DMS53 treated with DMSO at 0.1 percent for 48 hours (cell line): ENCODE measurements around the gene FSTL4.
"Not testable (repeated sequence)": the region's sequence is repeated elsewhere in the genome, so short reads cannot be mapped to it uniquely, and the experiment has no call there.

Source experiments
- DNase-seq: peaks from one replicate; lab custom pipeline; 2025; ENCODE audit not compliant: unreplicated experiment; lab: John Stamatoyannopoulos, UW

The FSTL4 gene

GRCh38 chr5:133459474-133460160 is 152.7 kb downstream of the FSTL4 start:
- DNase-seq, result no peak

DNA sequence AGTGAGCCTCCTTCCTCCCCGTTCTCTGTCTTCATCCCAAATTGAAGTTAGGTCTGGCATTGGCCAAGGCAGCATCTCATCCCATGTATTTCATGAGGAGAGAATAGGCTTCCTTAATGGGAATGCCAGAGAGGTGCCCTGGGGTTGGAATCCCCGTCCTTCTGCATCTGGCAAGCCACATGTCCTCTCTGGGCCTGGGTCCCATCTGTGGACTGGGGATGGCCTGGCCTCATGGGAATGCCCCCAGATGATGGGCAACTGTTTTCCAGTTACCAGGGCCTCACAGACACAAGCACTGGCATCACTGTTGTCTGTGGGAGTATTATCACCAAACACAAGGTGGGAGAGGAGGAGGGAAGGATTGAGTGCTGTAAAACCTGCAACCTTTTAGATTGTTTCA is 153.9 kb downstream of the FSTL4 start:
- DNase-seq, result no peak

- DNase-seq, result no peak
Observed at GRCh38 chr5:133457439-133458355, 154.6 kb downstream of the FSTL4 start.

DNA sequence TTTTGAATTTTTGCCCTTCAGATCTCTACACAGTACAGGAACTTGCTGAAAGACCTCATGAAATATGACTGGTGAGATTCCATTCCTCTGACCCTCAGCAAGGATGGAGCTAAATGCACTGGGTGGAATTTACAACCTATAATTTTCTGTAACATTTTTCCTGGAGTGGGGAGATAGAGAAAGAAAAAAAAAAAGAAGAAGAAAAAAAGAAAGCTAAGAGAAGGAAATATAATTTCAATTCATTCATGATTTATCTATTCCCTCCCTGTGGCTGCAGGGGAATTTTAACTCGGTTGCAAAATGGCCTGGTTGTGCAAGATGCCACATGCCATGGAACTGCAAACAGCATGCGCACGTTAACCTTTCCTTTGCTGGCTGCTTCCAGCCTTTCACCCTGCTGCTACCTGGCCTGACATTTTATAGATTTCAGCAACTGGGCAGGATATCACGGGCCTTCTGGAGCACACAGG is 155.4 kb downstream of the FSTL4 start:
- DNase-seq, result no peak

DNA sequence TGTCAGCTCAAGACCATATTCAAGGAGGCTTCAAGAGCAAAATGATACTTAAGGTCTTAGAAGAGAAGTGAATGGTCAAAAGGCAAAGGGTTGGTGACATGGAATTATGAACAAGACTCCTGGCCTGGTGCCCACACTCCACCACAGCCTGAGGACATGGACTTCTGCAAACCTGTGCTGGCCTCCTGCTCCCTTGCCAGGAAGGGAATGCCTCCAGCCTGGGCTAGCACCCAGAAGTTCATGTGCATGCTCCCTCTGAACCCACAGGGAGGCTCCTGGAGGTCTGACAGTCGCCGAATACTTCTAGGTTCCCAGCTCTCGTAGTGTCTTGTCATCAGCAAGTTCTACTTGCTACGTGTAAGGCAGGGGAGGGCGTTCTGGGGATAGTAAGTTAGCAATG is 156.7 kb downstream of the FSTL4 start:
- DNase-seq, result no peak

DNA sequence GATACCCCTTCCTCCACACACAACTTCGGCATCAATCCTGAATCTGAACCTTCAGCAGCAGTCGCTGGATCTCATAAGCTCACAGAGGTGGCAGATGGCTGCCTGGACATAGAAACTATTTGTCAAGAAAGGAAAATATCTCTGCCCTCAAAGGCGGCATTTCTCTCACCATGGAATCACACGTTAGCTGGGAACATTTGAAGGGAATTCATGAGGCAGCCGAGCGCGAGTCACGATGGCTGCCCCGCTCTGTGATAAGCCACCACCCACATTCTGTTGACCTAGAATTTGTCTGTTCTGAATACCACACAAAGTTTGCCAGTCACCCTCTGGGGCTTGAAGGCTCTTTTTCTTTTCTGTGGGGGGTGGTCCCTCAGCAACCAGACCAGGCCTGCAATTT is 157.9 kb downstream of the FSTL4 start:
- DNase-seq, result no peak

GRCh38 chr5:133453831-133454230 is 158.5 kb downstream of the FSTL4 start:
- DNase-seq, result no peak

DNA sequence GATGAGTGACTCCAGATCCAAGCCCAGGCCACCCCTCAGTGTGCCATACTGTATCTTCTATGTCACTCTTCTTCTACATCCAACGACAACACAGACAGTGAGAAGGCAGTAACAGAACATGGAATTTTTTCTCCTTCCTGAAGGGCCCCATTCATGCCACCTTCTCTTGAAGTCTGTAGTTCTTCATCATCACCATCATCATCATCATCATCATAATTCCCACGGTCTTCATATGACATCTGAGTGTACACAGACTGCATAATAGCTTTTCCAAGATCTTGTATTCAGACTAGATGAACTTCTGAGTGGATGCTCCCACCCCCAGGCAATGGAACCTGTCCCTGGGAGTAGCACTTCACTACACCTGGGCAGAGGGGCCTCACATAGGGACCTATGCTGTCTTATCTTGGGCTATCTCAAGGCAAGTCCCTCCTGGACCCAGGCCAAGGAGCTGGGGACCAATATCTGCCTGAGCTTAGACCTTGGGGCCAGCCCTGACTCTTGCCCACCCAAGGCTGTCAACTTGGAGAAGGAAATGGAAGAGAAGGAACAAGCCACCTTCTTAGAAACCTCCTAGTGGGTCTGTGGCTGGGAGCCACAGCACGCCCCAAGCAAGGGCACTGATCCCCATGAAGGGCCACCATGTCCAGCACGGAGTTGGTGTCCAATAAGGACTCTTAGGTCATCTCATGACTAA is 159.1 kb downstream of the FSTL4 start:
- no peak for DNase-seq

DNA sequence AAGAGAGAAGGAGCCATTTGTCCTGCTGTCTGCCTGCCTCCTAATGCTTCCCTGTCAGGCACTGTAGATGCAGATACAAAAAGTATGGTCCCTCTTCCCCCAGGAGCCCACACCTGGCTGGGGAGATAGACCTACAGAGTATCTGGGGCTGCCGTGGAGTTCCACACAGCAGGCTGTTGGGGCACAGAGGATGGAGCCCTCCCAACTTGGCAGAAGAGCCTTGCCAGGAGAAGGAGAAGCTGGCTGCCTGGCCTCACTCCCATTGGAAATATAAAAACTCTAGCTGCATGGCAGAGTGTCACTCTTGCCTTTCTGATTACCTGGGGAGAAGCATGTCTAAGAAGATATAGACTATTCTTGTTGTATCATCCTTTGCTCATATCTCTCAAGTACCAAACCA is 160.4 kb downstream of the FSTL4 start:
- DNase-seq, result no peak

DNA sequence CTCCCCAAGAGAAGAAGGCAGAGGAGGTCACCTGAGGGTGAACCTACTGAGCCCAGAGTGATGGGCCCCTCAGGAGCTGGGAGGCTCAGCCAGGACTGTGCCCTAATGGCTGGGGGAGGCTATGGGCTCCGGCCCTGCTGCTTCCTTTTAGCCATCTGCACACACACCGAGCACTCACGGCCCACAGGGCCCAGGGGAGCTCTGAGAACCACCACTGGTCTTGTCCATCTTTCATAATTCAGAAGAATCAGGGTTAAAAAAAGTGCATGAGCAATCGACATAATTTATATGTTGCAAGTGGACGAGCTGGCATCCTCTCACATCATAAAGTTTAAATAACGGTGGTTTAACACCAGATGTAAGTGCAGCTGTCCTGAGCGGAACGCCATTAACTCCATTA is 162.1 kb downstream of the FSTL4 start:
- no peak for DNase-seq

DNA sequence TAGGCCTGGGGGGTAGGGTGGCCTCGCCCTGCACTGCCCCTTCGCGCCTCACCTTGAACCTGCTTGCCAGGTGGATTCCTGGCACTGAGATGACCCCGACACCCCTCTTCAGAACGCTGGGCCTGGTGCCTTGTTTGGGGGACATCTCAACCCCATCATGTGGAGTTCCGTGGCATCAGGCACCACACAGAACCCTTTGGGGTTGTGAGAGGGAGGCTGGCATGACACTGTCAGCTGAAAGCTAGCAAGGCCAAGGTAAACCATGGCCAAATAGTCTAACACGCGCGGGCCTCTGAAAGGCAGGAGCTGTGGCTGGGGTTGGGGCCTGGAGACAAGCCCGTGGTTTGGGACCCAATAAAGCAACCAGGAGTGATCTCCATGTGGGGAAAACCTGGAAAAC is 163.2 kb downstream of the FSTL4 start:
- DNase-seq, result no peak

GRCh38 chr5:133446440-133446839 is 165.9 kb downstream of the FSTL4 start:
- DNase-seq, result no peak

- no peak for DNase-seq
Observed at GRCh38 chr5:133445744-133446143, 166.6 kb downstream of the FSTL4 start.

- not testable (repeated sequence) for DNase-seq
Observed at GRCh38 chr5:133445204-133445603, 167.1 kb downstream of the FSTL4 start.

DNA sequence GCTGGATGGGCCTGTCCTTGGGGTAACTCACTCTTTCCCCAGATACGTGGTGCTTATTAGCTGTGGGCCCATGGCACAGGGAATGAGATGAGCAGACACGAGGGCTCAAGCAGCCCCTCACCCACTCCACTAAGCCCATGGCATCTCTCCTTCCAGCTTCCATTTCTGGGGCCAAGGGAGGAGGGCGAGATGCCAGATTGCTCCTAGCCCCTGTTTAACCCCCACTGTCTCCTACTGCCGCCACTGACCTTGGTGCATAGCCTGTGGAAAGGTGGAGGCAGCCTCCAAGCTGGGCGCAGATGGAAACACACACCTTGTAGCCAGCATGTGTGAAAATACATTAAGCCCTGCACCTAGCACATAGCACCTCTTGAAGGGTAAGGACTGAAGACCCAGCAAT is 167.6 kb downstream of the FSTL4 start:
- DNase-seq, result no peak

DNA sequence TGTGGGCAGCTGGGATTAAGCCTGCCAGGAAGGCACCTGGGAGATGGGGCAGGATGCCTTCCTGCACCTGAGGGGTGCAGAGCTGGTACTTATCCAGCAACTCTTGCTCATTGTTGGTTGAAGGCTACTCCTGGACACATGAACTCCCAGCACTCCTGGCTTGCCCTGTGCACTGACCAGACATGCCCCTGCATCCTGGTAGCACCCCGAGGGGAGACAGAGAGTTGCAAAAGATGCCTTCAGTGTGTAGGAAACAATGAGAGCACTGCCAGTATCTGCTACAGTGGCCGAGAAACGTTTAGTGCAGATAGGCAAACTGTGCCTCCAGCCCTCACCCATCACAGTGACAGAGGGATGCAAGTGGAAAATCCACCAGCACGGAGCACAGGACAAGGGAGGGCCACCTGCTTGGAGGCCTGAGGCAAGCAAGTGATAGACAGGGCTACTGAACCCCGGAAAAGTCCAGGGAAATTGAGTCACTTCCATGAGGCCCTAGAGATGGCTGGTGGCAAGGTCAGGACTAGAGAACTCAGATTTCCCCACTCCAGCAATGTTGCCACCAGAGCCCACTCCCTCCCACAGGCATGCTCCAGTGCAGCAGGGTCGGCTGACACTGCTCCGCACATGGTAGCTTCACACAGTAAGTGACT is 171.1 kb downstream of the FSTL4 start:
- no peak for DNase-seq

GRCh38 chr5:133440467-133441115 is 171.8 kb downstream of the FSTL4 start:
- DNase-seq, result no peak

- no peak for DNase-seq
Observed at GRCh38 chr5:133439859-133440258, 172.5 kb downstream of the FSTL4 start.

DNA sequence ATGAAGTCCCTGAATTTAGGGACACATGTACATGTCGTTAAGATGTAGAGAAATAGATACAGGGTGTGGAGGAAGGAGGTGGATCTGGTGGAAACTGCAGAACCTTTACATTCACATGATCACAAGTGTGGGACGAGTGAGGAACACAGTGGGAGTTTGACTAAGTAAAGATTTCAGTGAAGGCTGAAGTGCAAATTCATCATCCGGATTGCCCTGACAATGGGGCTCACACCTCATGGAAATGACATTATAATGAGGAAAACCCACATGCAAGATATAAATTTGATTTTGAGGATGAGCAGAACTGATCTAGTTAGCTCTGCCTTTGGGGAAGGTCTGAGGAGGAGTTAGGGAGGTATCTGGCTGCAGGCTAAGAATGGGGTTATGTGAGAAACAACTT is 173.9 kb downstream of the FSTL4 start:
- no peak for DNase-seq

DNA sequence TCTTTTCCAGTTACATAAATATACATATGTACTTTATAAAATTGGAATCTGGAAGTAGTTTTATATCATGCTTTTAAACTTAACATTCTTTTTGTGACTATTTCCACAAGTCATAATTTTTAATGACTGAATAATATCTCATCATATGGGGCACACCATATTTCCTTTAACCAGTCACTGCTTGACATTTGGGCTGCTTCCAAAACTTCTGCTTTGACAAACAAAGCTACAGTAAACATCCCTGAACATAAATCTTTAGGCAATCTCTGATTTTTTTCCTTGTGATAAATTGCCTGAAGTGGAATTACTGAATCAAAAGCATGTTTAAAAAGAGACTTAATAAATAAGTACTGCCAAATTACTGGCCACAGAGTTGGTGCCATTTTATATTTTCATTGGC is 178.0 kb downstream of the FSTL4 start:
- no peak for DNase-seq

DNA sequence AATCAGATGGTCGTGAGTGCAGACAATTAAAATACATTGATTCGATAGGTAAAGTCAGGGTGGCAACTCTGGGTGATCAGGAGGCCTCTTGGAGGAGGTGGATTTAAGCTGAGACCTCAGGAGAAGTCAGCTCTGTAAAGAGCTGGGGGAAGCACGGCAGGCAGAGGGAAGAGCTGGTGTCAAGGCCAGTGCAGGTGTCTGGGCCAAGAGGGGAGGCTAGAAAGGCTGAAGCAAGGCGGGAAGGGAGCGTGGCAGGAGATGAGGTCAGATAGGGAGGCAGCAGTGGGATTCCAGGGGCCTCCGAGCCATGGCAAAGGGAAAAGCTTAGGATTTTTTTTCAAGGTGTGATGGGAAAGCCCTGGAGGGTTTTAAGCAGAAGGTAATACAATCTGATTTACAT is 178.7 kb downstream of the FSTL4 start:
- DNase-seq, result no peak
